PFSK-1 (cell line): ENCODE data around the gene TLE4.

ENCODE experiments used
- FOXP2 ChIP-seq: optimal IDR thresholded peaks from 2 replicates; pipeline ENCODE3; 2011; ENCODE audit warnings: borderline replicate concordance, control low read depth, inconsistent platforms; ENCODE audit not compliant: insufficient read depth; ENCODE audit errors: extremely low read length, extremely low read depth
- POLR2AphosphoS5 ChIP-seq: IDR thresholded peaks from 2 replicates; pipeline ENCODE4 v1.6.1; 2012; ENCODE audit warnings: low read depth, mild to moderate bottlenecking, control low read depth, low read length, moderate library complexity
- SIN3A ChIP-seq: IDR thresholded peaks from 2 replicates; pipeline ENCODE4 v1.6.1; 2012; ENCODE audit warnings: mild to moderate bottlenecking, low read length, moderate library complexity, borderline replicate concordance; ENCODE audit not compliant: insufficient read depth
- TAF1 ChIP-seq: IDR thresholded peaks from 2 replicates; pipeline ENCODE4 v1.6.1; 2012; ENCODE audit warnings: low read length, control low read depth, borderline replicate concordance; ENCODE audit not compliant: insufficient read depth
- TF ChIP-seq, protein P1 (sequence below), 2 experiments: IDR thresholded peaks; 2 replicates each; pipeline versions ENCODE4 v1.6.1 to v1.8.0; 2011 to 2012; ENCODE audit warnings: low read depth in 2 of 2, low read length in 2 of 2, control low read depth in 1 of 2, inconsistent platforms in 1 of 2, mild to moderate bottlenecking in 1 of 2, moderate library complexity in 1 of 2; ENCODE audit not compliant: insufficient read depth in 1 of 2

Gene TLE4

DNA sequence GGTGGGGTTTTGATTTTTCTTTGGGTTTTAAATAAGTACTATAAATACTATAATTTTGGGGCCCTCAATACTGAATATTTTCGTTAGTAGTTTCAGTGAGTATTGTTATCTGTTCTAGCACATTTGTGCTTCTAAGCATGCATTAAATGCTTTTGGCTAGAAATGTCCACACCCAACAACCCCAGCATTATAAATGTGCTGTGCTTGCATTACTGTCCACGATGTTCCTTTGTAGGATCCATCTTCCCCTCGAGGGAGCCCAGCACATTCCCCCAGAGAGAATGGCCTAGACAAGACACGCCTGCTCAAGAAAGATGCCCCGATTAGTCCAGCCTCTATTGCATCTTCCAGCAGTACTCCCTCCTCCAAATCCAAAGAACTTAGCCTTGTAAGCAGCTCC is 134.7 kb downstream of the TLE4 start:
- TF ChIP-seq SIN3A (no peak), FOXP2 (no peak), TAF1 (no peak), POLR2AphosphoS5 (no peak)
- TF ChIP-seq, protein P1, sequence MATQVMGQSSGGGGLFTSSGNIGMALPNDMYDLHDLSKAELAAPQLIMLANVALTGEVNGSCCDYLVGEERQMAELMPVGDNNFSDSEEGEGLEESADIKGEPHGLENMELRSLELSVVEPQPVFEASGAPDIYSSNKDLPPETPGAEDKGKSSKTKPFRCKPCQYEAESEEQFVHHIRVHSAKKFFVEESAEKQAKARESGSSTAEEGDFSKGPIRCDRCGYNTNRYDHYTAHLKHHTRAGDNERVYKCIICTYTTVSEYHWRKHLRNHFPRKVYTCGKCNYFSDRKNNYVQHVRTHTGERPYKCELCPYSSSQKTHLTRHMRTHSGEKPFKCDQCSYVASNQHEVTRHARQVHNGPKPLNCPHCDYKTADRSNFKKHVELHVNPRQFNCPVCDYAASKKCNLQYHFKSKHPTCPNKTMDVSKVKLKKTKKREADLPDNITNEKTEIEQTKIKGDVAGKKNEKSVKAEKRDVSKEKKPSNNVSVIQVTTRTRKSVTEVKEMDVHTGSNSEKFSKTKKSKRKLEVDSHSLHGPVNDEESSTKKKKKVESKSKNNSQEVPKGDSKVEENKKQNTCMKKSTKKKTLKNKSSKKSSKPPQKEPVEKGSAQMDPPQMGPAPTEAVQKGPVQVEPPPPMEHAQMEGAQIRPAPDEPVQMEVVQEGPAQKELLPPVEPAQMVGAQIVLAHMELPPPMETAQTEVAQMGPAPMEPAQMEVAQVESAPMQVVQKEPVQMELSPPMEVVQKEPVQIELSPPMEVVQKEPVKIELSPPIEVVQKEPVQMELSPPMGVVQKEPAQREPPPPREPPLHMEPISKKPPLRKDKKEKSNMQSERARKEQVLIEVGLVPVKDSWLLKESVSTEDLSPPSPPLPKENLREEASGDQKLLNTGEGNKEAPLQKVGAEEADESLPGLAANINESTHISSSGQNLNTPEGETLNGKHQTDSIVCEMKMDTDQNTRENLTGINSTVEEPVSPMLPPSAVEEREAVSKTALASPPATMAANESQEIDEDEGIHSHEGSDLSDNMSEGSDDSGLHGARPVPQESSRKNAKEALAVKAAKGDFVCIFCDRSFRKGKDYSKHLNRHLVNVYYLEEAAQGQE (IDR thresholded peaks at IDR 0.05; ENCODE audit: insufficient read depth in 1 of 2, low read depth in 2 of 2, low read length in 2 of 2): no peak

GRCh38 chr9:79707589-79707988 is 135.8 kb downstream of the TLE4 start:
- TF ChIP-seq POLR2AphosphoS5 (no peak), SIN3A (no peak), FOXP2 (no peak), TAF1 (no peak)
- TF ChIP-seq, protein P1 (IDR thresholded peaks at IDR 0.05; ENCODE audit: insufficient read depth in 1 of 2, low read depth in 2 of 2, low read length in 2 of 2): no peak

DNA sequence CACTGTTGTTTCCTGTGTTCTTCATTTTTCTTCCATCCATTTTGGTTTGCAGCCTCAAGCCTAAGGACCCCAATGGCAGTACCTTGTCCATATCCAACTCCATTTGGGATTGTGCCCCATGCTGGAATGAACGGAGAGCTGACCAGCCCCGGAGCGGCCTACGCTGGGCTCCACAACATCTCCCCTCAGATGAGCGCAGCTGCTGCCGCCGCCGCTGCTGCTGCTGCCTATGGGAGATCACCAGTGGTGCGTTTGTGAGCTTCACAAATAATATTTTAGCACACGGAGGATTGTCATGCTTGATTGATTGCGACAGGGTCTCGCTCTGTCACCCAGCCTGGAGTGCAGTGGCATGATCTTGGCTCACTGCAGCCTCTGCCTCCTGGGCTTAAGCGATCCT is 136.8 kb downstream of the TLE4 start:
- no peak for TF ChIP-seq FOXP2
- TF ChIP-seq, protein P1 (IDR thresholded peaks at IDR 0.05; ENCODE audit: insufficient read depth in 1 of 2, low read depth in 2 of 2, low read length in 2 of 2): no peak
- TF ChIP-seq TAF1: no peak
- no peak for TF ChIP-seq POLR2AphosphoS5
- TF ChIP-seq SIN3A: no peak

DNA sequence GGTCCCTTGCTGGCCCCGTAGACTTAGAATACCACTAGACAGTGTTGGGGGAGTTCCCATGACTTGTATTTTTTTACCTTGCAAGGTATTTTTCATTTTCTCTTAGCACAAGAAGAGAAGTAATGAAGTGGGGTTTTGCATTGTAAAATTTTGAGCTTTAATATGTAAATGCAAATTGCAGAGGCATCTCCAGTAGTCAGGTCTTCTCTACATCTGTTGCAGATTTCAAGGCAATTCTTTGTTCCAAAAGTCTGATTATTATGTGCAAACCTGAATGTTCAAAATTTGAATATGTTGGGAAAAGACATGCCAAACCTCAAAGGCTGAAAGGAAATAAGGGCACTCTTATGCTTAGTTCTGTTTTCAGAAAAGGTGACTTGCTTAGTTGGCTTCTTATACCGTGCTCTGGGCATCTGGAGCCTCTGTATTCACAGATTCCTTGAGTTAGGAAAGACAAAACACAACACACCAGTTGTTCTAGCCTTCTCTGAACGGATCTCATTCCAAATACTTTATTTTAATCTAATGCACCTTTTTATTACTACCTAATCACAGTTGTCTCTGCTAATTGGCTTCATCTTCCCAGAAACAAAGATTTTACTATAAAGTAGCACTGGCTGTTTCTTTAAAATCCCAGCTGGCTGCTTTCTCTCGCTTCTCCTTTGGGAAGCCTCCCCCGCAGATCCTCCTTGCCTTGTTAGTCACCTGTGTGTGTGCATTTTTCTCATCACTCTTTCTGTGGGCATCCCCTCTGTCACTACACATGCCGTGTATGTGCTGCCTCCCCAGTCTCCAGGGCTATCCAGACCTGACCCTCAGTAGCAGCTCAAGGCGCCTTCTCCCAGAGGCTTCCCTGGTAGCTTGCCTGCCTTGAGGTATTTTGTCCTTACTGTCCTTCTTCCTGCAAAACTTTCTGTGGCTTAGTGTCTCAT is 138.2 kb downstream of the TLE4 start:
- TF ChIP-seq, protein P1 (IDR thresholded peaks at IDR 0.05; ENCODE audit: insufficient read depth in 1 of 2, low read depth in 2 of 2, low read length in 2 of 2): no peak
- TF ChIP-seq FOXP2 (no peak), SIN3A (no peak), POLR2AphosphoS5 (no peak), TAF1 (no peak)
